GM19395 (cell line): Measurements from ENCODE around the gene GSTM4.
"Not testable (repeated sequence)": the region's sequence is repeated elsewhere in the genome, so short reads cannot be mapped to it uniquely, and the experiment has no call there.

Experiments used
- ATAC-seq: cut with Tn5 transposase; IDR thresholded peaks from one replicate; pipeline ENCODE4 v1.9.1; 2021; ENCODE audit warnings: mild to moderate bottlenecking, moderate library complexity; ENCODE audit not compliant: unreplicated experiment

GSTM4 gene

DNA sequence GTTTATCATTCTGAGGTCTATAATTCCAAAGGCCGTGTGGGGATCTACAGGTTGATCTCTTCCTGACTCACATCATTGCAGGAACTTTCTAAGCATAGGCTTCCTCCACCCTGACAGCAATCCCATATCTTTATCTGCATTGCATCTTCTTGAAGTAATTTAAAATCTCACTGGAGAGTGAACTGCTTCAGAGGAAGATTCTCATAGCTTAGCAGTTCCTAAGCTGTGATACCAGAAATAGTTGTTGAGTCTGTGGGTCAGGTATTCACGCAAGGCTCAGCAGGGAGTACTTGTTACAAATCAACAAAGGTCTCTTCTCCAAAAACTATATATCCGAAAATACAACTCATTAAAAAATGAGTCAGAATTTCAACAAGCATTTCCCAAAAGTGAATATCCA lies 39.2 kb downstream of the GSTM4 start:
- not testable (repeated sequence) for ATAC-seq

DNA sequence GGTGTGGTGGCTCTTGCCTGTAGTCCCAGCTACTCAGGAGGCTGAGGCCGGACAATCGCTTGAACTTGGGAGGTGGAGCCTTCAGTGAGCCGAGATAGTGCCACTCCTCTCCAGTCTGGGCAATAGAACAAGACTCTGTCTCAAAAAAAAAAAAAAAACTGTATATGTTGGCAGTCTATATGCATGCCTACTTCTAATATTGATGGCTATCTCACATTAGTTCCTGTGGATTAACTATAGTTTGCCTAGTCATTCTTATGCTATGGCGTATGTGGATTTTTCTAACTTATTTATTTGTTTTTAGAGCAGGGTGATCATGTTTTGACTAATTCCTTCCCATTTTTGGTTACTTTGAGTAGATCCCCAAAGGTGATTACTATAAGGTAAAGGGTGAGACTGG lies 41.2 kb downstream of the GSTM4 start:
- ATAC-seq, result no peak

DNA sequence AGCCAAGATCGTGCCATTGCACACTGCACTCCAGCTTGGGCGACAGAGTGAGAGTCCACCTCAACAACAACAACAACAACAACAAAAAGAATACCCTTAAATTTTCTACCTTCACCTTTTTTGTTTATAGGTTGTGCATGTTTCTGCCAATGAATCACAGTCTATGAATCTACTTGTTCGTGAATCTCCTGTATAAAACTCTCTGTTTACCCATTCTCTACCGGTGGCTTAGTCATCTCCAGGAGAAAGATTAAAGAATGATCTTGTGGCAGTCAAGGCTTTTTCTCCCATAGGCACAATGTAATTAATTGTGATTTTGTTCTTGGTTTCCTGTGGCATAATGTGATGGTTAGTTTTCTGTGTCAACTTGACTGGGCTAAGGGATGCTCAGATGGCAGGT lies 42.0 kb downstream of the GSTM4 start:
- ATAC-seq, result not testable (repeated sequence)

DNA sequence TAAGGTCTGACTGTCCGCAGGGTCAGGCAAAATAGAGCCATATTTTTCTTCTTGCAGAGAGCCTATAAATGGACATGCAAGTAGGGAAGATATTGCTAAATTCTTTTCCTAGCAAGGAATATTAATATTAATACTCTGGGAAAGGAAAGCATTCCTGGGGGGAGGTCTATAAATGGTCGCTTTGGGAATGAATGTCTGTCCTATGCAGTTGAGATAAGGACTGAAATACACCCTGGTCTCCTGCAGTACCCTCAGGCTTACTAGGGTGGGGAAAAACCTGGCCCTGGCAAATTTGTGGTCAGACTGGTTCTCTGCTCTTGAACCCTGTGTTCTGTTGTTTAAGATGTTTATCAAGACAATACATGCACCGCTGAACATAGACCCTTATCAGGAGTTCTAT lies 47.0 kb downstream of the GSTM4 start:
- not testable (repeated sequence) for ATAC-seq

DNA sequence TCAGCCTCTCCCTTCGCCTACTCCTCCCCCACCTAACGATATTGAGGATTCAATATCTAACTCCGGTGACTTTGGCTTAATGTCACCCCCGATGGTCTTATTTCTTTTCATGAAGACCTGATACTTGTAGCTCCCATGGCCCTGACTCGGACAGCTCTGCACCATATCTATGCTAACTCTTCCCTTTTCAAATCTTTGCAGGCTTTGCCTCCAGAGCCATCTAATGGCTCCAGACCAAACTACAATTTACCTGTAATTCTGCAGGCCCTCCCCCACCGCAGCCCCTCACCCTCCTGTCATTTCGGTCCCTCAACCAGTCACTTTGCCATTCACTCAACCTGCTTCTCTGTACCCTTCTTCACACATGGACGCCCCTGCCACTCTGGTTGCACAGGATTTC lies 48.3 kb downstream of the GSTM4 start:
- ATAC-seq, result no peak

DNA sequence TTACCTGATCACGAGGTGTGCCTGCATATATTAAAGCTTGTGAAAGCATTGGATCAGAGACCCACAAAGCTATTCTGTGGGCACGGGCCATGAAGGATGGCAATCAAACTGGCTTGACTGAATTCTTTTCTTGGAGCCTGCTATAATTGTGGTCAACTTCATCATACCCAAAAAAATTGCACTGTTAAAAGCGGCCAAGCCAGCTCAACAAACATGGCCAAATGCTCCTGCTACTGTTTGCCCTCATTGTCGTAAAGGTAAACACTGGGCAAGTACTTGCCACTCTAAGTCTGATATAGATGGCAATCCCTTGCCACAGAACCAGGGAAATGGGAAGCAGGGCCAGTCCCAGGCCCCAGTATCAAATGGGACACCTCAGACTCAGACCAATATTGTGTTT lies 49.5 kb downstream of the GSTM4 start:
- ATAC-seq, result no peak

GRCh38 chr1:109708949-109709348 lies 53.0 kb downstream of the GSTM4 start:
- not testable (repeated sequence) for ATAC-seq

DNA sequence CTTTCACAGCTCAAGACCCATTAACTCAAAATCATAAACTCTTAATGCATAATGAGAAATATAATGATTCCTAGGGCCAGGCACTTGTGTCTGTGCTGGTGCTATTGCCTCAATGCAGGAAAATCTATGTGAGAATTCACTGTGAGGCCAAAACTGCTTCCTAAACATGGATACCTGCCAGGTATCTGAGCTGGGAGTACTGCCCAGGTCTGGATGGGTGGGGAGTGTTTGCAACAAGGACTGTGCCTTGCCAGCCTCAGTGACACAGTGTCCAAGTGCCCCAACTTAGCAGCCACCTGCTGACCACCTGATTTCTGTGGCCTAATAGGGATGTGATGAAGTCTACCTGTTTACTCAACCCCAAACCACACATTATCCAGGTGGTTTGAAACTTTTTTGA lies 53.9 kb downstream of the GSTM4 start:
- ATAC-seq, result not testable (repeated sequence)
